SK-N-SH (cell line): Measurements from ENCODE around the gene TYROBP. TPM values are rescaled to one million over a fixed set of nuclear protein-coding genes. Genes with fewer than 3 reads are reported as not detected.
A peak's percentile ranks its signal among the peaks of the same experiment; 100 is the strongest.

Source experiments
- CTCF ChIA-PET: fragments of 300-600, 350-600 bp; formaldehyde crosslinking; extraction: SDS; loops from one replicate; lab custom pipeline; 2021; lab: Yijun Ruan, JAX
- POLR2A ChIA-PET: fragments of 350-600 bp; sonication (Branson Sonifier 250); formaldehyde crosslinking; extraction: SDS; loops from one replicate; lab custom pipeline; 2020; ENCODE audit warnings: antibody characterized with exemption, inconsistent platforms; lab: Yijun Ruan, JAX
- DNase-seq: peaks from one replicate; pipeline ENCODE4 v3.0.0; 2012
- H2AFZ ChIP-seq: fragments of 200-600 bp; sonication (generic); 2 replicates; pipeline ENCODE4 v1.8.1; 2016; ENCODE audit warnings: antibody characterized with exemption, mild to moderate bottlenecking, low read depth
- H3F3A ChIP-seq: fragments of 200-600 bp; sonication (generic); replicated peaks from 2 replicates; pipeline ENCODE3; 2016; ENCODE audit warnings: antibody characterized with exemption, mild to moderate bottlenecking; ENCODE audit not compliant: insufficient read depth
- H3K27ac ChIP-seq, 2 experiments: fragments of 200-500 bp in 1 of 2; fragments of 200-600 bp in 1 of 2; sonication (Bioruptor generic) in 1 of 2; sonication (generic), shearing (Covaris generic) in 1 of 2; 2 replicates each; pipeline versions ENCODE4 v1.5.1 to v1.6.1; 2014 to 2016; ENCODE audit warnings: low read depth in 2 of 2, inconsistent platforms in 1 of 2, low read length in 1 of 2, mild to moderate bottlenecking in 1 of 2, mixed read lengths in 1 of 2
- H3K27me3 ChIP-seq: fragments of 200-600 bp; sonication (generic), shearing (Covaris generic); 2 replicates; pipeline ENCODE4 v1.6.1; 2016; ENCODE audit warnings: mixed run types; ENCODE audit not compliant: insufficient read depth
- H3K36me3 ChIP-seq, 2 experiments: fragments of 200-500 bp in 1 of 2; fragments of 200-600 bp in 1 of 2; sonication (Bioruptor generic) in 1 of 2; sonication (generic) in 1 of 2; replicated peaks in 1 of 2; 2 replicates each; pipeline versions ENCODE3 to v1.5.1; 2014 to 2016; ENCODE audit warnings: low read length in 1 of 2, mild to moderate bottlenecking in 1 of 2; ENCODE audit not compliant: insufficient read depth in 2 of 2, control insufficient read depth in 1 of 2
- H3K4me1 ChIP-seq, 2 experiments: fragments of 200-500 bp in 1 of 2; fragments of 200-600 bp in 1 of 2; sonication (Bioruptor generic) in 1 of 2; sonication (generic), shearing (Covaris generic) in 1 of 2; 2 replicates each; pipeline versions ENCODE4 v1.5.1 to v1.6.1; 2014 to 2016; ENCODE audit warnings: low read depth in 1 of 2, low read length in 1 of 2, mixed run types in 1 of 2; ENCODE audit not compliant: insufficient read depth in 2 of 2, control insufficient read depth in 1 of 2
- H3K4me2 ChIP-seq: fragments of 200-600 bp; sonication (generic), shearing (Covaris generic); 2 replicates; pipeline ENCODE4 v1.6.1; 2017; ENCODE audit warnings: mixed run types
- H3K4me3 ChIP-seq, 2 experiments: fragments of 200-500 bp in 1 of 2; fragments of 200-600 bp in 1 of 2; sonication (Bioruptor generic) in 1 of 2; sonication (generic), shearing (Covaris generic) in 1 of 2; 2 replicates each; pipeline versions ENCODE4 v1.5.1 to v1.8.1; 2014 to 2016; ENCODE audit warnings: low read depth in 2 of 2, inconsistent platforms in 1 of 2, low read length in 1 of 2, mild to moderate bottlenecking in 1 of 2, mixed read lengths in 1 of 2, moderate library complexity in 1 of 2
- H3K79me2 ChIP-seq: fragments of 200-600 bp; sonication (generic); 2 replicates; pipeline ENCODE4 v1.8.1; 2017; ENCODE audit warnings: mild to moderate bottlenecking; ENCODE audit not compliant: insufficient read depth
- H3K9ac ChIP-seq: fragments of 200-600 bp; sonication (generic); 2 replicates; pipeline ENCODE4 v1.6.1; 2017; ENCODE audit warnings: mixed run types
- H3K9me2 ChIP-seq: fragments of 200-600 bp; sonication (generic); 2 replicates; pipeline ENCODE4 v1.6.1; 2017; ENCODE audit warnings: mixed run types
- H3K9me3 ChIP-seq: fragments of 200-600 bp; sonication (generic); 2 replicates; pipeline ENCODE4 v1.6.1; 2017; ENCODE audit warnings: mixed run types, mild to moderate bottlenecking, moderate library complexity
- H4K20me1 ChIP-seq: fragments of 200-600 bp; sonication (generic); 2 replicates; pipeline ENCODE4 v1.6.1; 2017; ENCODE audit warnings: mild to moderate bottlenecking, mixed run types; ENCODE audit not compliant: insufficient read depth
- EP300 ChIP-seq, 2 experiments: IDR thresholded peaks; 2 replicates each; pipeline versions ENCODE4 v1.4.0 to v1.6.1; 2012; ENCODE audit warnings: borderline replicate concordance in 1 of 2, low read depth in 1 of 2, low read length in 1 of 2
- EZH2phosphoT487 ChIP-seq: fragments of 200-600 bp; sonication (generic); IDR thresholded peaks from 2 replicates; pipeline ENCODE4 v1.6.1; 2017; ENCODE audit warnings: low read depth, mixed run types, mild to moderate bottlenecking, antibody characterized with exemption, moderate library complexity, borderline replicate concordance
- FOXM1 ChIP-seq: IDR thresholded peaks from 2 replicates; pipeline ENCODE4 v1.4.0; 2012; ENCODE audit warnings: low read depth, mild to moderate bottlenecking
- GABPA ChIP-seq: IDR thresholded peaks from 2 replicates; pipeline ENCODE4 v1.4.0; 2012; ENCODE audit warnings: low read depth, mild to moderate bottlenecking
- GATA2 ChIP-seq: sonication (generic); formaldehyde crosslinking; IDR thresholded peaks from 2 replicates; pipeline ENCODE4 v1.5.0; 2020; ENCODE audit warnings: mild to moderate bottlenecking, missing genetic modification reagents
- JUND ChIP-seq: IDR thresholded peaks from 2 replicates; pipeline ENCODE4 v1.4.0; 2012
- MAX ChIP-seq: IDR thresholded peaks from 2 replicates; pipeline ENCODE4 v1.4.0; 2012; ENCODE audit warnings: low read depth
- MEF2A ChIP-seq: IDR thresholded peaks from 2 replicates; pipeline ENCODE4 v1.4.0; 2012; ENCODE audit warnings: low read depth, borderline replicate concordance
- NFIC ChIP-seq: IDR thresholded peaks from 2 replicates; pipeline ENCODE4 v1.4.0; 2012; ENCODE audit warnings: borderline replicate concordance
- NRF1 ChIP-seq: IDR thresholded peaks from 2 replicates; pipeline ENCODE4 v1.6.1; 2012; ENCODE audit warnings: low read depth, mild to moderate bottlenecking, low read length
- POLR2AphosphoS5 ChIP-seq: IDR thresholded peaks from 2 replicates; pipeline ENCODE4 v1.6.1; 2012; ENCODE audit warnings: low read depth, low read length
- RAD21 ChIP-seq: IDR thresholded peaks from 2 replicates; pipeline ENCODE4 v1.6.1; 2012; ENCODE audit warnings: mild to moderate bottlenecking, low read length
- RCOR1 ChIP-seq: fragments of 150-350 bp; IDR thresholded peaks from 2 replicates; pipeline ENCODE4 v1.6.1; 2017; ENCODE audit warnings: antibody characterized with exemption, low read length
- RXRA ChIP-seq: IDR thresholded peaks from 2 replicates; pipeline ENCODE4 v1.4.0; 2012; ENCODE audit warnings: low read depth, mild to moderate bottlenecking, borderline replicate concordance
- SIN3A ChIP-seq: IDR thresholded peaks from 2 replicates; pipeline ENCODE4 v1.6.1; 2012; ENCODE audit warnings: low read depth, mild to moderate bottlenecking, low read length, moderate library complexity, borderline replicate concordance
- TAF1 ChIP-seq: IDR thresholded peaks from 2 replicates; pipeline ENCODE4 v1.6.1; 2012; ENCODE audit warnings: low read depth, mild to moderate bottlenecking, low read length, moderate library complexity, borderline replicate concordance
- TCF12 ChIP-seq: IDR thresholded peaks from 2 replicates; pipeline ENCODE4 v1.4.0; 2012
- TEAD4 ChIP-seq: IDR thresholded peaks from 2 replicates; pipeline ENCODE4 v1.4.0; 2012; ENCODE audit warnings: mild to moderate bottlenecking, borderline replicate concordance; ENCODE audit not compliant: insufficient read depth
- YY1 ChIP-seq: IDR thresholded peaks from 2 replicates; pipeline ENCODE4 v1.4.0; 2012; ENCODE audit warnings: low read depth, mild to moderate bottlenecking
- WGBS: methylation state at CpG from one replicate; pipeline ENCODE4 v1.1.6; 2017; ENCODE audit warnings: low lambda C conversion rate; 5-methylcytosine and 5-hydroxymethylcytosine counted together
- polyA plus RNA-seq, 3 experiments: library from polyadenylated mRNA; depleted of rRNA; stranded (reverse); fragments of >200 nt; gene quantifications; 2 replicates each; pipeline ENCODE4 v1.2.3, GENCODE V29; 2012
- TF ChIP-seq, protein P1 (sequence below): IDR thresholded peaks from 2 replicates; pipeline ENCODE4; 2012
- TF ChIP-seq, protein P2 (sequence below): fragments of 150-350 bp; IDR thresholded peaks from 2 replicates; pipeline ENCODE4 v1.6.1; 2016; ENCODE audit warnings: mild to moderate bottlenecking, low read depth, low read length
- TF ChIP-seq, protein P3 (sequence below): fragments of 150-350 bp; IDR thresholded peaks from 2 replicates; pipeline ENCODE4 v1.6.1; 2017; ENCODE audit warnings: antibody characterized with exemption, low read length, low read depth, borderline replicate concordance

TYROBP gene
- polyA plus RNA-seq, 1 of the 3 experiments (the other 2 are of a cell fraction), result not detected

DNA sequence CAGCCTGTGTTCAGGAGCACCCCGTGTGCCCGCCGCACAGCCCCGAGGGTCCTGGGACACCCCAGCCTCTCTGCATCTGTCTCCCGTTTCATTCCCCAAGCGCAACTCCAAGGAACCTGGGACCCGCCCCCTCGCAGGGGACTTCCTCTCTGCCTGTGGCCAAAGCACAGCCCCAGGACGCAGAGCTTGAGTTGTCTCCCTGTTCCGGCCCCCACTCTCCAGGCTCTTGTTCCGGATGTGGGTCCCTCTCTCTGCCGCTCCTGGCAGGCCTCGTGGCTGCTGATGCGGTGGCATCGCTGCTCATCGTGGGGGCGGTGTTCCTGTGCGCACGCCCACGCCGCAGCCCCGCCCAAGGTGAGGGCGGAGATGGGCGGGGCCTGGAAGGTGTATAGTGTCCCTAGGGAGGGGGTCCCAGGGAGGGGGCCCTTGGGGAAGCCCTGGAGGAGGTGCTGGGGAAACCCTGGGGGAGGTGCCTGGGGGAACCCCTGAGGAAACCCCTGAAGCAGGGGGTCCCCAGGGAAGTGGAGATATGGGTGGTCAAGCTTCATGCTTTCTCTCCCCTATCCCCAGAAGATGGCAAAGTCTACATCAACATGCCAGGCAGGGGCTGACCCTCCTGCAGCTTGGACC is 4.4 kb downstream of the TYROBP start:
- POLR2A ChIA-PET, result no interaction called here
- H3K9me2 ChIP-seq, result no peaks in the 10 kb centered on the region
- H3K4me1 ChIP-seq, result peaks cover 5 to 17% of the 10 kb centered on the region in 2 experiments; a peak in 3 of 4 replicates
- no peak overlapping the region; a peak in 1 of 4 replicates for H3K27ac ChIP-seq
- H4K20me1 ChIP-seq, result no peaks in the 10 kb centered on the region
- H3K27me3 ChIP-seq, result no peaks in the 10 kb centered on the region
- H3F3A ChIP-seq, result peaks cover 10% of the 10 kb centered on the region
- 0 out of 2 replicates have a peak overlapping the region, but pooled peaks have one; percentile 45 for H2AFZ ChIP-seq
- DNase-seq, result peak; percentile 75
- H3K9ac ChIP-seq, result no peak overlapping the region
- no peak for TF ChIP-seq EP300 (IDR thresholded peaks at IDR 0.05; ENCODE audit: borderline replicate concordance in 1 of 2, low read depth in 1 of 2, low read length in 1 of 2)
- no peak for TF ChIP-seq RAD21
- 0 out of 2 replicates have a peak, but pooled peaks have one; percentile 20 for TF ChIP-seq GABPA
- TF ChIP-seq NFIC, result no peak
- TF ChIP-seq TCF12, result no peak
- TF ChIP-seq TAF1, result no peak
- no peak for TF ChIP-seq RXRA
- TF ChIP-seq SIN3A, result no peak
- TF ChIP-seq, protein P1, sequence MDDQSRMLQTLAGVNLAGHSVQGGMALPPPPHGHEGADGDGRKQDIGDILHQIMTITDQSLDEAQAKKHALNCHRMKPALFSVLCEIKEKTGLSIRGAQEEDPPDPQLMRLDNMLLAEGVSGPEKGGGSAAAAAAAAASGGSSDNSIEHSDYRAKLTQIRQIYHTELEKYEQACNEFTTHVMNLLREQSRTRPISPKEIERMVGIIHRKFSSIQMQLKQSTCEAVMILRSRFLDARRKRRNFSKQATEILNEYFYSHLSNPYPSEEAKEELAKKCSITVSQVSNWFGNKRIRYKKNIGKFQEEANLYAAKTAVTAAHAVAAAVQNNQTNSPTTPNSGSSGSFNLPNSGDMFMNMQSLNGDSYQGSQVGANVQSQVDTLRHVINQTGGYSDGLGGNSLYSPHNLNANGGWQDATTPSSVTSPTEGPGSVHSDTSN, result no peak
- TF ChIP-seq GATA2 (CRISPR knock-in tag), result no peak
- TF ChIP-seq, protein P2, sequence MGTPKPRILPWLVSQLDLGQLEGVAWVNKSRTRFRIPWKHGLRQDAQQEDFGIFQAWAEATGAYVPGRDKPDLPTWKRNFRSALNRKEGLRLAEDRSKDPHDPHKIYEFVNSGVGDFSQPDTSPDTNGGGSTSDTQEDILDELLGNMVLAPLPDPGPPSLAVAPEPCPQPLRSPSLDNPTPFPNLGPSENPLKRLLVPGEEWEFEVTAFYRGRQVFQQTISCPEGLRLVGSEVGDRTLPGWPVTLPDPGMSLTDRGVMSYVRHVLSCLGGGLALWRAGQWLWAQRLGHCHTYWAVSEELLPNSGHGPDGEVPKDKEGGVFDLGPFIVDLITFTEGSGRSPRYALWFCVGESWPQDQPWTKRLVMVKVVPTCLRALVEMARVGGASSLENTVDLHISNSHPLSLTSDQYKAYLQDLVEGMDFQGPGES, result no peak
- no peak for TF ChIP-seq EZH2phosphoT487
- no peak for TF ChIP-seq YY1
- TF ChIP-seq MEF2A, result no peak
- TF ChIP-seq, protein P3, sequence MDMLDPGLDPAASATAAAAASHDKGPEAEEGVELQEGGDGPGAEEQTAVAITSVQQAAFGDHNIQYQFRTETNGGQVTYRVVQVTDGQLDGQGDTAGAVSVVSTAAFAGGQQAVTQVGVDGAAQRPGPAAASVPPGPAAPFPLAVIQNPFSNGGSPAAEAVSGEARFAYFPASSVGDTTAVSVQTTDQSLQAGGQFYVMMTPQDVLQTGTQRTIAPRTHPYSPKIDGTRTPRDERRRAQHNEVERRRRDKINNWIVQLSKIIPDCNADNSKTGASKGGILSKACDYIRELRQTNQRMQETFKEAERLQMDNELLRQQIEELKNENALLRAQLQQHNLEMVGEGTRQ, result no peak
- TF ChIP-seq FOXM1, result no peak
- peak; percentile 41 for TF ChIP-seq NRF1
- TF ChIP-seq POLR2AphosphoS5, result no peak
- TF ChIP-seq MAX, result peak; percentile 75
- TF ChIP-seq TEAD4, result no peak
- TF ChIP-seq JUND, result no peak
- no peak for TF ChIP-seq RCOR1
- TF ChIP-seq, all 33 proteins: peak for 3
- CTCF ChIA-PET, result interaction anchor here (0.6 kb wide), 1 partner anchor 8 kb away, joined by 3 read pairs; no protein-coding TSS in a partner anchor
- H3K4me3 ChIP-seq, result peak overlapping the region in 1 of 2 experiments; percentile 19; a peak in 2 of 4 replicates
- H3K9me3 ChIP-seq, result no peaks in the 10 kb centered on the region
- no peaks in the 10 kb centered on the region for H3K36me3 ChIP-seq
- WGBS, result 32% methylated on average over 24 of the region's 24 CpGs
- peaks cover 6% of the 10 kb centered on the region; the same call in 1 of the 2 replicates for H3K79me2 ChIP-seq
- H3K4me2 ChIP-seq, result 0 out of 2 replicates have a peak overlapping the region, but pooled peaks have one; percentile 24
